HepG2 (cell line): ENCODE results near the gene NSFL1C. TPM values are rescaled to one million over a fixed set of nuclear protein-coding genes. Genes with fewer than 3 reads are reported as not detected.

ENCODE experiments used
- NCOA1 ChIP-seq: sonication (generic); formaldehyde crosslinking; IDR thresholded peaks from 2 replicates; pipeline ENCODE4 v1.9.0; 2021; ENCODE audit warnings: missing genetic modification reagents
- NFAT5 ChIP-seq: sonication (generic); formaldehyde crosslinking; IDR thresholded peaks from 2 replicates; pipeline ENCODE4 v1.4.0; 2020; ENCODE audit warnings: missing genetic modification reagents
- ZMYM2 ChIP-seq: sonication (generic); formaldehyde crosslinking; IDR thresholded peaks from 2 replicates; pipeline ENCODE4 v1.8.0; 2022; ENCODE audit warnings: mild to moderate bottlenecking, missing genetic modification reagents
- ZNF232 ChIP-seq: sonication (generic); formaldehyde crosslinking; IDR thresholded peaks from 2 replicates; pipeline ENCODE4 v1.4.0; 2020; ENCODE audit warnings: missing genetic modification reagents, borderline replicate concordance
- ZNF280D ChIP-seq: sonication (generic); formaldehyde crosslinking; IDR thresholded peaks from 2 replicates; pipeline ENCODE4 v1.5.1; 2020; ENCODE audit warnings: mild to moderate bottlenecking, missing genetic modification reagents
- polyA plus RNA-seq, 8 experiments: library from polyadenylated mRNA; depleted of rRNA in 3 of 8; stranded (reverse) in 7 of 8; unstranded in 1 of 8; fragments of >200 nt; fragmentation: Illumina TruSeq in 4 of 8; extraction: Trizol in 4 of 8; gene quantifications; 2 replicates each; pipeline versions ENCODE4 v1.2.1 to v1.2.3, GENCODE V29; 2011 to 2016; ENCODE audit warnings: low read depth in 4 of 8, missing spikeins in 1 of 8, mixed read lengths in 1 of 8; ENCODE audit not compliant: insufficient read depth in 1 of 8
- total RNA-seq, 5 experiments: library from RNA; depleted of rRNA; stranded (reverse); fragments of >200 nt; fragmentation: Illumina TruSeq; extraction: Trizol; gene quantifications; 2 replicates each; pipeline ENCODE4 v1.2.3, GENCODE V29; 2016; ENCODE audit warnings: low read depth in 1 of 5

Gene NSFL1C
- total and polyA plus RNA-seq, 2 of the 13 experiments (the other 11 are each of a cell fraction or from before 2014, with no cell fraction given), result 22.9 to 62.7 TPM

- TF ChIP-seq ZNF280D (CRISPR knock-in tag) (no peak), NFAT5 (CRISPR knock-in tag) (peak; percentile 63; the same call in 1 of the 2 replicates), ZNF232 (CRISPR knock-in tag) (0 out of 2 replicates have a peak, but pooled peaks have one; percentile 9), ZMYM2 (no peak), NCOA1 (CRISPR knock-in tag) (0 out of 2 replicates have a peak, but pooled peaks have one; percentile 20)
Observed at GRCh38 chr20:1393507-1393882, 73.2 kb downstream of the NSFL1C start (continued).
